CD14-positive monocyte (primary cell): ENCODE measurements around the gene SLC25A14. TPM values are rescaled to one million over a fixed set of nuclear protein-coding genes. Genes with fewer than 3 reads are reported as not detected.

Source experiments
- DNase-seq, 3 donors: peaks; one replicate each; pipeline ENCODE4 v3.0.0-alpha.2; 2011 to 2022
- H2AFZ ChIP-seq: 2 replicates; pipeline ENCODE4 v1.6.0; 2012; ENCODE audit warnings: mild to moderate bottlenecking, low read depth, low read length, inconsistent platforms; ENCODE audit not compliant: insufficient read depth, poor library complexity, severe bottlenecking
- H3K27ac ChIP-seq, 2 donors: 1 replicate in 1 of 2; 2 replicates in 1 of 2; pipeline ENCODE4 v1.5.1; 2012 to 2013; ENCODE audit warnings: low read length in 2 of 2, control low read depth in 1 of 2, inconsistent platforms in 1 of 2, low read depth in 1 of 2, mild to moderate bottlenecking in 1 of 2
- H3K27me3 ChIP-seq, 2 donors: one replicate each; pipeline versions ENCODE4 v1.6.0 to v1.6.1; 2011 to 2013; ENCODE audit warnings: low read length in 2 of 2; ENCODE audit not compliant: control insufficient read depth in 2 of 2, insufficient read depth in 2 of 2
- H3K36me3 ChIP-seq, 2 donors: replicated peaks in 1 of 2; 1 replicate in 1 of 2; 2 replicates in 1 of 2; pipeline versions ENCODE4 v1.5.1 to v1.6.1; 2012 to 2013; ENCODE audit warnings: low read length in 2 of 2, control low read depth in 1 of 2, inconsistent platforms in 1 of 2, mild to moderate bottlenecking in 1 of 2; ENCODE audit not compliant: insufficient read depth in 2 of 2, control insufficient read depth in 1 of 2
- H3K4me1 ChIP-seq, 2 donors: 1 replicate in 1 of 2; 2 replicates in 1 of 2; pipeline versions ENCODE4 v1.5.1 to v1.6.1; 2012 to 2013; ENCODE audit warnings: low read length in 2 of 2, control low read depth in 1 of 2, inconsistent platforms in 1 of 2, mild to moderate bottlenecking in 1 of 2, moderate library complexity in 1 of 2; ENCODE audit not compliant: insufficient read depth in 2 of 2, control insufficient read depth in 1 of 2
- H3K4me2 ChIP-seq: replicated peaks from 2 replicates; pipeline ENCODE3; 2012; ENCODE audit warnings: low read length, moderate library complexity, mild to moderate bottlenecking; ENCODE audit not compliant: poor library complexity, severe bottlenecking; ENCODE audit errors: extremely low read depth
- H3K4me3 ChIP-seq, 3 experiments: fragments of 200-600 bp in 1 of 3; sonication (generic) in 1 of 3; replicated peaks in 1 of 3; 1 replicate in 2 of 3; 2 replicates in 1 of 3; pipeline ENCODE4 v1.5.1; 2011 to 2013; ENCODE audit warnings: low read length in 3 of 3, mild to moderate bottlenecking in 3 of 3, control low read depth in 2 of 3, low read depth in 2 of 3, inconsistent platforms in 1 of 3, moderate library complexity in 1 of 3
- H3K79me2 ChIP-seq: 2 replicates; pipeline ENCODE4 v1.6.0; 2012; ENCODE audit warnings: mild to moderate bottlenecking, control low read depth, inconsistent platforms, low read length, moderate library complexity; ENCODE audit not compliant: insufficient read depth
- H3K9ac ChIP-seq: 2 replicates; pipeline ENCODE4 v1.6.0; 2017; ENCODE audit warnings: low read length, mild to moderate bottlenecking; ENCODE audit not compliant: insufficient read depth, poor library complexity, severe bottlenecking
- H3K9me3 ChIP-seq, 2 donors: replicated peaks in 1 of 2; 1 replicate in 1 of 2; 2 replicates in 1 of 2; pipeline versions ENCODE4 v1.5.1 to v1.6.1; 2012 to 2013; ENCODE audit warnings: low read length in 2 of 2, control low read depth in 1 of 2; ENCODE audit not compliant: control insufficient read depth in 1 of 2, insufficient read depth in 1 of 2
- H4K20me1 ChIP-seq: 2 replicates; pipeline ENCODE4 v1.6.0; 2012; ENCODE audit warnings: mild to moderate bottlenecking, low read length, control low read depth, moderate library complexity; ENCODE audit not compliant: insufficient read depth
- H3K27ac Mint-ChIP-seq, 7 donors: one replicate each; pipeline ENCODE4 v1.8.0; 2020; ENCODE audit warnings: mild to moderate bottlenecking in 7 of 7, mixed read lengths in 7 of 7, moderate library complexity in 6 of 7, inconsistent platforms in 2 of 7
- H3K27me3 Mint-ChIP-seq, 3 donors: one replicate each; pipeline ENCODE4 v1.8.0; 2021 to 2022; ENCODE audit warnings: low read depth in 3 of 3, mild to moderate bottlenecking in 3 of 3, mixed read lengths in 3 of 3, moderate library complexity in 3 of 3, inconsistent platforms in 1 of 3
- H3K36me3 Mint-ChIP-seq, 2 donors: one replicate each; pipeline ENCODE4 v1.8.0; 2020; ENCODE audit warnings: mixed read lengths in 2 of 2, inconsistent platforms in 1 of 2, mild to moderate bottlenecking in 1 of 2
- H3K4me1 Mint-ChIP-seq: one replicate; pipeline ENCODE4 v1.8.0; 2020; ENCODE audit warnings: mild to moderate bottlenecking, mixed read lengths
- H3K4me3 Mint-ChIP-seq, 2 donors: one replicate each; pipeline ENCODE4 v1.8.0; 2020; ENCODE audit warnings: mild to moderate bottlenecking in 2 of 2, mixed read lengths in 2 of 2, moderate library complexity in 1 of 2
- H3K9me3 Mint-ChIP-seq, 7 donors: one replicate each; pipeline ENCODE4 v1.8.0; 2020 to 2022; ENCODE audit warnings: mixed read lengths in 7 of 7, mild to moderate bottlenecking in 6 of 7, moderate library complexity in 6 of 7, inconsistent platforms in 2 of 7
- WGBS: methylation state at CpG from one replicate; pipeline ENCODE4 v1.1.5; 2013; ENCODE audit warnings: missing lambda C conversion rate; ENCODE audit not compliant: insufficient coverage; 5-methylcytosine and 5-hydroxymethylcytosine counted together
- intact Hi-C, 2 donors: fragments of 100-400 bp; cut with micrococcal nuclease; formaldehyde crosslinking; loops; one replicate each; pipeline versions ENCODE4 v1.15.0 to v1.15.1; 2023
- polyA plus RNA-seq, 3 donors: library from polyadenylated mRNA; depleted of rRNA in 1 of 3; unstranded in 2 of 3; stranded (reverse) in 1 of 3; fragments of 300-500 nt in 2 of 3; fragments of >200 nt in 1 of 3; fragmentation: Illumina TruSeq in 2 of 3; gene quantifications; 1 replicate in 2 of 3; 2 replicates in 1 of 3; pipeline ENCODE4 v1.2.3, GENCODE V29; 2012 to 2021
- TF ChIP-seq, protein P1 (sequence below): fragments of 200-600 bp; IDR thresholded peaks from one replicate; pipeline ENCODE4 v1.8.0; 2022; ENCODE audit warnings: antibody characterized with exemption, mild to moderate bottlenecking

Gene SLC25A14
- polyA plus RNA-seq, 3 donors, result 7.5 to 19.2 (median 12.2) TPM

DNA sequence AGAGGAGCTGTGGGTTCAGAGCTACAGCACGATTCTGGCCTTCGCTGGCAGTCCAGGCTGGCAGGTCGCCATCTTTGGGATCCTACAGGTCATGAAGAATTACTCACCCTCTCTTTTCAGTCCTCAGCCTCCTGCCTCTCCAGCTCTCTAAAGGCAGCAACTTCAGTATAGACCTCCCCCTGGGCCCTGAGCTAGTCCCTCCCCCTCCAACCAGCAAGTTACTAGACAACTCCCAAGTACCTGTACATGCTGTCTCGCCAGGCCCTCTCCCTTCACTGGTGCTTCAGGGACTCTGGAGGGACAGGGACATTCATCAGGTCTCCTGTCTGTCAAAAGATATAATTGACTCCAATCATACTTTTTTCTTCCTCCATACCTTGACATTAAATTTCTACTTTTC is 45.8 kb downstream of the SLC25A14 start, which contains the start of gene GPR119:
Gene GPR119, minus strand, starts transcription at position 155 of the 400 bp plus-strand sequence. CDS start 227 bp downstream, outside the sequence.
- no peak within 1 kb of the TSS for H3K27ac Mint-ChIP-seq
- Histone ChIP-seq H3K27me3 (no peaks in the 10 kb centered on the region), H3K36me3 (no peaks in the 10 kb centered on the region), H4K20me1 (no peaks in the 10 kb centered on the region), H3K27ac (no peak within 1 kb of the TSS), H3K4me2 (no peak within 1 kb of the TSS), H3K4me3 (no peak within 1 kb of the TSS), H3K9me3 (no peaks in the 10 kb centered on the region), H2AFZ (no peak within 1 kb of the TSS), H3K4me1 (no peaks in the 10 kb centered on the region), H3K9ac (no peak within 1 kb of the TSS), H3K79me2 (no peaks in the 10 kb centered on the region)
- 100% methylated on average over 3 of the region's 4 CpGs for WGBS
- peaks cover 0 to 12% (median 2%) of the 10 kb centered on the region in 3 donors for H3K27me3 Mint-ChIP-seq
- intact Hi-C loops, result no loop called here
- no peak within 1 kb of the TSS for H3K4me3 Mint-ChIP-seq
- no peaks in the 10 kb centered on the region for H3K36me3 Mint-ChIP-seq
- DNase-seq, result no peak
- TF ChIP-seq, protein P1, sequence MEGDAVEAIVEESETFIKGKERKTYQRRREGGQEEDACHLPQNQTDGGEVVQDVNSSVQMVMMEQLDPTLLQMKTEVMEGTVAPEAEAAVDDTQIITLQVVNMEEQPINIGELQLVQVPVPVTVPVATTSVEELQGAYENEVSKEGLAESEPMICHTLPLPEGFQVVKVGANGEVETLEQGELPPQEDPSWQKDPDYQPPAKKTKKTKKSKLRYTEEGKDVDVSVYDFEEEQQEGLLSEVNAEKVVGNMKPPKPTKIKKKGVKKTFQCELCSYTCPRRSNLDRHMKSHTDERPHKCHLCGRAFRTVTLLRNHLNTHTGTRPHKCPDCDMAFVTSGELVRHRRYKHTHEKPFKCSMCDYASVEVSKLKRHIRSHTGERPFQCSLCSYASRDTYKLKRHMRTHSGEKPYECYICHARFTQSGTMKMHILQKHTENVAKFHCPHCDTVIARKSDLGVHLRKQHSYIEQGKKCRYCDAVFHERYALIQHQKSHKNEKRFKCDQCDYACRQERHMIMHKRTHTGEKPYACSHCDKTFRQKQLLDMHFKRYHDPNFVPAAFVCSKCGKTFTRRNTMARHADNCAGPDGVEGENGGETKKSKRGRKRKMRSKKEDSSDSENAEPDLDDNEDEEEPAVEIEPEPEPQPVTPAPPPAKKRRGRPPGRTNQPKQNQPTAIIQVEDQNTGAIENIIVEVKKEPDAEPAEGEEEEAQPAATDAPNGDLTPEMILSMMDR, result no peak
- no peaks in the 10 kb centered on the region for H3K4me1 Mint-ChIP-seq
- H3K9me3 Mint-ChIP-seq, result peaks cover 0 to 4% (median 0%) of the 10 kb centered on the region in 7 donors

DNA sequence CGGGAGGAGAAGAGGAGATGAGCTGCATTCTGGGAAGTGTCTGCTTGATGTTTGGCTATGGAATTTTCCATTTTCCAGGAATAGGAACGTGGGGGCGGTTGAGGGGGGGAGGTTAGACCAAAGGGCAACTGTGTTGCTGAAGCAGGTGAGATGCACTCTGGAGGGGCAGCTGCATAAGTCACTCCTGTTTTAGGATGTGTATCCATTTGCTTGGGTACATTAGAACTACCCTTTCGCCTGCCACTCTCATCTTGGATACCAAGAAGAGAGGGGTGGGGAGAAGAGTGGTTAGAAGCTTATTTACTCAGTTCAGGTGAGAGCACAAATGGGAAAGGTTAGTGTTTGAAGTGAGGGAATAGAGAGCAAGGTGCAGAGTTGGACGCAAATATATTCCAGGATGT is 46.7 kb downstream of the SLC25A14 start:
- no peak for DNase-seq
- Histone ChIP-seq H3K36me3 (no peaks in the 10 kb centered on the region), H3K9me3 (no peaks in the 10 kb centered on the region), H3K27ac (no peak overlapping the region), H3K4me3 (no peak overlapping the region), H3K79me2 (no peaks in the 10 kb centered on the region), H4K20me1 (no peaks in the 10 kb centered on the region), H3K27me3 (no peaks in the 10 kb centered on the region), H3K4me2 (no peak overlapping the region), H3K4me1 (no peaks in the 10 kb centered on the region), H2AFZ (no peak overlapping the region), H3K9ac (no peak overlapping the region)
- TF ChIP-seq, protein P1, result no peak
- Mint-ChIP-seq H3K27me3 (peaks cover 0 to 10% (median 2%) of the 10 kb centered on the region in 3 donors), H3K9me3 (peaks cover 0 to 4% (median 0%) of the 10 kb centered on the region in 7 donors), H3K4me3 (no peak overlapping the region), H3K4me1 (no peaks in the 10 kb centered on the region), H3K27ac (no peak overlapping the region), H3K36me3 (no peaks in the 10 kb centered on the region)
- WGBS, result 100% methylated on average over 1 of the region's 5 CpGs
- intact Hi-C loops, result no loop called here
